Vagina (tissue), 2 donors: ENCODE data around the gene TMEM63B.

ENCODE experiments used
- POLR2A ChIP-seq, 2 donors: fragments of 450-650 bp; IDR thresholded peaks; one replicate each; pipeline ENCODE4 v1.6.1; 2017; ENCODE audit warnings: antibody characterized with exemption in 2 of 2, mild to moderate bottlenecking in 2 of 2, moderate library complexity in 2 of 2
- POLR2AphosphoS5 ChIP-seq, 2 donors: sonication (generic); formaldehyde crosslinking; IDR thresholded peaks; one replicate each; pipeline ENCODE4 v1.9.0; 2017; ENCODE audit warnings: antibody characterized with exemption in 2 of 2, mild to moderate bottlenecking in 2 of 2, low read depth in 1 of 2; ENCODE audit not compliant: insufficient read depth in 1 of 2
- TF ChIP-seq, protein P1 (sequence below), 3 experiments: fragments of 450-650 bp in 2 of 3; fragments of 200-600 bp in 1 of 3; sonication (generic) in 1 of 3; IDR thresholded peaks; one replicate each; pipeline ENCODE4 v1.5.1; 2017 to 2019; ENCODE audit warnings: antibody characterized with exemption in 3 of 3, mild to moderate bottlenecking in 2 of 3, moderate library complexity in 2 of 3

DNA sequence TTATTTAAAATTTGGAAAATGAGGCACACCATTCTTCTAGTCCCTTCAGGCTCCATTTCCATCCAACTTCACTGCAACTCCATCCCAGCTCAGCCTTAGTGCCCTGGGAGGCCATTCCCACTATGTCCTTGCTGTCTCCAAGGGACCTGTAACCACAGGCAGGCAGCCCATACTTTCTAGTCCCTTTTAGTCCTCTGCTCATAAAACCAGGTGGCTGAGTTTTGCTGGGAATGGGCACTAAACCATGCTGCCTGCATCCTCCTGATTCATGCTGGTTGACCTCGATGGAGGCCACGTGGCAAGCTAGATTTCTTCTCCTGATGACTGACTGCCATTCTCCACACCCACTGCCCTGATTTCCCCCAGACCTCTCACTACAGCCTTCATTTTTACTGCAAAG is 61.9 kb downstream of the TMEM63B start:
- TF ChIP-seq, protein P1, sequence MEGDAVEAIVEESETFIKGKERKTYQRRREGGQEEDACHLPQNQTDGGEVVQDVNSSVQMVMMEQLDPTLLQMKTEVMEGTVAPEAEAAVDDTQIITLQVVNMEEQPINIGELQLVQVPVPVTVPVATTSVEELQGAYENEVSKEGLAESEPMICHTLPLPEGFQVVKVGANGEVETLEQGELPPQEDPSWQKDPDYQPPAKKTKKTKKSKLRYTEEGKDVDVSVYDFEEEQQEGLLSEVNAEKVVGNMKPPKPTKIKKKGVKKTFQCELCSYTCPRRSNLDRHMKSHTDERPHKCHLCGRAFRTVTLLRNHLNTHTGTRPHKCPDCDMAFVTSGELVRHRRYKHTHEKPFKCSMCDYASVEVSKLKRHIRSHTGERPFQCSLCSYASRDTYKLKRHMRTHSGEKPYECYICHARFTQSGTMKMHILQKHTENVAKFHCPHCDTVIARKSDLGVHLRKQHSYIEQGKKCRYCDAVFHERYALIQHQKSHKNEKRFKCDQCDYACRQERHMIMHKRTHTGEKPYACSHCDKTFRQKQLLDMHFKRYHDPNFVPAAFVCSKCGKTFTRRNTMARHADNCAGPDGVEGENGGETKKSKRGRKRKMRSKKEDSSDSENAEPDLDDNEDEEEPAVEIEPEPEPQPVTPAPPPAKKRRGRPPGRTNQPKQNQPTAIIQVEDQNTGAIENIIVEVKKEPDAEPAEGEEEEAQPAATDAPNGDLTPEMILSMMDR (IDR thresholded peaks at IDR 0.05), result no peak
- TF ChIP-seq POLR2A (IDR thresholded peaks at IDR 0.05) (no peak), POLR2AphosphoS5 (IDR thresholded peaks at IDR 0.05; ENCODE audit: insufficient read depth in 1 of 2, low read depth in 1 of 2) (no peak)
